ENCODE measurements around the gene REXO4. TPM values are rescaled to one million over a fixed set of nuclear protein-coding genes. Genes with fewer than 3 reads are reported as not detected.
A peak's percentile ranks its signal among the peaks of the same experiment; 100 is the strongest.

The REXO4 gene
- total RNA-seq, 4 donors from 2014 or later = 11.2 to 29.9 (median 18.1) TPM

DNA sequence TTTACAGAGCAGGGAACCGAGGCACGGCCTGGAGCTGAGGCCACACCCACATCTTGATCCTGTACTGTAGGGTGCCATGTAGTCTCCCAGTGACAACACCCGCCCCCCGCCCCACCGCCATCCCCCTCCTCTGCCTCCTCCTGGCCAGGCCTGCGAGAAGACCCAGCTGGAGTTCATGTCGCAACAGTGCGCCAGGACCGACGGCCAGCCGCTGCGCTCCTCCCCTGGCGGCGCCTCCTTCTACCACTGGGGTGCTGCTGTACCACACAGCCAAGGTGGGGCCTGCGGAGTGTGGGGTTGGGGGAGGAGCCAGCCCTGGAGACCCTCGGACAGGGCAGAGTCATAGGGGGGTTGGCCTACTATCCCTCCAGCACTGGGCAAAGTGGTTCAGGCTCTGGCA, 18.9 kb upstream of the REXO4 start:
- Histone ChIP-seq H3K27ac (no peak overlapping the region), H3K4me1 (no peaks in the 10 kb centered on the region), H3K36me3 (no peaks in the 10 kb centered on the region), H3K4me3 (no peak overlapping the region), H3K9me3 (no peaks in the 10 kb centered on the region), H3K27me3 (no peaks in the 10 kb centered on the region)
- TF ChIP-seq POLR2A (IDR thresholded peaks at IDR 0.05) (no peak), EP300 (IDR thresholded peaks at IDR 0.05) (no peak)
- TF ChIP-seq, protein P1, sequence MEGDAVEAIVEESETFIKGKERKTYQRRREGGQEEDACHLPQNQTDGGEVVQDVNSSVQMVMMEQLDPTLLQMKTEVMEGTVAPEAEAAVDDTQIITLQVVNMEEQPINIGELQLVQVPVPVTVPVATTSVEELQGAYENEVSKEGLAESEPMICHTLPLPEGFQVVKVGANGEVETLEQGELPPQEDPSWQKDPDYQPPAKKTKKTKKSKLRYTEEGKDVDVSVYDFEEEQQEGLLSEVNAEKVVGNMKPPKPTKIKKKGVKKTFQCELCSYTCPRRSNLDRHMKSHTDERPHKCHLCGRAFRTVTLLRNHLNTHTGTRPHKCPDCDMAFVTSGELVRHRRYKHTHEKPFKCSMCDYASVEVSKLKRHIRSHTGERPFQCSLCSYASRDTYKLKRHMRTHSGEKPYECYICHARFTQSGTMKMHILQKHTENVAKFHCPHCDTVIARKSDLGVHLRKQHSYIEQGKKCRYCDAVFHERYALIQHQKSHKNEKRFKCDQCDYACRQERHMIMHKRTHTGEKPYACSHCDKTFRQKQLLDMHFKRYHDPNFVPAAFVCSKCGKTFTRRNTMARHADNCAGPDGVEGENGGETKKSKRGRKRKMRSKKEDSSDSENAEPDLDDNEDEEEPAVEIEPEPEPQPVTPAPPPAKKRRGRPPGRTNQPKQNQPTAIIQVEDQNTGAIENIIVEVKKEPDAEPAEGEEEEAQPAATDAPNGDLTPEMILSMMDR (IDR thresholded peaks at IDR 0.05) = no peak
- WGBS, 2 donors (ENCODE audit: low coverage in 1 of 2) = no CpG with 5 or more reads among the region's 16 CpGs
- no peak for ATAC-seq

GRCh38 chr9:133433351-133433843, 15.6 kb upstream of the REXO4 start:
- Histone ChIP-seq H3K4me3 (no peak overlapping the region), H3K4me1 (peaks cover 0 to 14% (median under 1%) of the 10 kb centered on the region in 3 donors), H3K9me3 (no peaks in the 10 kb centered on the region), H3K36me3 (no peaks in the 10 kb centered on the region), H3K27me3 (peaks cover 20% of the 10 kb centered on the region), H3K27ac (no peak overlapping the region)
- WGBS, 2 donors (ENCODE audit: low coverage in 1 of 2) = 69 to 82% methylated on average over 2 to 3 of the region's 11 CpGs
- no peak for ATAC-seq
- no peak for TF ChIP-seq POLR2A (IDR thresholded peaks at IDR 0.05)
- TF ChIP-seq EP300 (IDR thresholded peaks at IDR 0.05) = no peak
- TF ChIP-seq, protein P1 (IDR thresholded peaks at IDR 0.05) = no peak
- TF ChIP-seq POLR2AphosphoS5 (IDR thresholded peaks at IDR 0.05) = no peak

DNA sequence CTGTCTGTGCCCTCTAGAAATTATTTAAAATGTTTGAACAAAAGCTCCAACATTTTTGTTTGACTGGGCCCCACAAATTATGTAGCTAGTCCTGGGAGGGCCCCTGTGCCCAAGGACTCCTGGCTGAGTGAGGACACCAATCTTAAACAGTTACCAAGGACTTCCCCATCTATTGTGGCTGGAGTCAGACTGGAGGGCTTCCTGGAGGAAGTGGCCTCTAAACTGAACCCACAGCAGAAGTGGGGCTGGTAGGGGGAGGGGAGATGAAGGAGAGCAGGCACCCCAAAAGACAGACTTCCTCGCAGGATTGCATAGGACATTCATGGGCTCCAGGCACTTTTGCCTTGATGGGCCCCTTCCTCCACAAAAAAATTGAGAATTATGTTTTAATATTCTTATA, 12.4 kb upstream of the REXO4 start:
- ATAC-seq = no peak
- peaks cover 0 to 19% (median 3%) of the 10 kb centered on the region in 3 donors for H3K4me1 ChIP-seq
- 100% methylated on average over 1 of the region's 1 CpG for WGBS, 2 donors (ENCODE audit: low coverage in 1 of 2)
- H3K4me3 ChIP-seq = no peak overlapping the region
- H3K36me3 ChIP-seq = peaks cover 0 to 6% of the 10 kb centered on the region in 2 donors
- no peaks in the 10 kb centered on the region for H3K9me3 ChIP-seq
- TF ChIP-seq POLR2AphosphoS5 (IDR thresholded peaks at IDR 0.05) (no peak), POLR2A (IDR thresholded peaks at IDR 0.05) (no peak), EP300 (IDR thresholded peaks at IDR 0.05) (no peak)
- TF ChIP-seq, protein P1 (IDR thresholded peaks at IDR 0.05) = no peak
- peaks cover 48% of the 10 kb centered on the region for H3K27me3 ChIP-seq
- H3K27ac ChIP-seq = no peak overlapping the region

DNA sequence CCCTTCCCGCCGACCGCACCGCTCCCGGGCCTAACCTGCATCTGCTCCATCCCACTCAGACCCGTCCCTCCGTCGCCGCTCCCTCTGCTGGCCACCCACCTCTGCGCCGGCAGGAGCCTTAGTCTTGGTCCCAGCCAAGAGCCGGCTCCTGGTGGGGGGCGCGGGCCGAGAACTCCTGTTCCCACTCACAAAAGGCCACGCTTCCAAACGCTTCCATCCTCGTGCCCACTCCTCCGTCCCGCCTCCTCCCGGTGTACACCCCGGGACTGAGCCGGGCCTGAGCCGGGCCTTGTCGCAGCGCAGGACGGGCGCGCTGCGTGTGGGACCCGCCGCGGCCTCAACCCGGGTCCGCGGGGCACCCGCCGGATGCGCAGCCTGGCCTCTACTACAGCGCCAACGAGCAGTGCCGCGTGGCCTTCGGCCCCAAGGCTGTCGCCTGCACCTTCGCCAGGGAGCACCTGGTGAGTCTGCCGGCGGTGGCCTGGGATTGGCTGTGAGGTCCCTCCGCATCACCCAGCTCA, 11.9 kb upstream of the REXO4 start:
- TF ChIP-seq EP300 (IDR thresholded peaks at IDR 0.05) = no peak
- TF ChIP-seq, protein P1 (IDR thresholded peaks at IDR 0.05) = peak in 1 of 4 experiments; percentile 42
- H3K36me3 ChIP-seq = peaks cover 0 to 7% of the 10 kb centered on the region in 2 donors
- H3K4me1 ChIP-seq = peaks cover 0 to 19% (median 3%) of the 10 kb centered on the region in 3 donors
- no peak overlapping the region for H3K27ac ChIP-seq
- ATAC-seq = peak; percentile 41
- 0% methylated on average over 1 of the region's 49 CpGs; no CpG with 5 or more reads in 1 of the 2 donors for WGBS, 2 donors (ENCODE audit: low coverage in 1 of 2)
- H3K4me3 ChIP-seq = peak overlapping the region in 1 of 2 donors; percentile 44
- H3K9me3 ChIP-seq = no peaks in the 10 kb centered on the region
- peaks cover 54% of the 10 kb centered on the region for H3K27me3 ChIP-seq

- peak overlapping the region in 1 of 2 donors; percentile 44 for H3K4me3 ChIP-seq
- H3K27me3 ChIP-seq = peaks cover 59% of the 10 kb centered on the region
- no peak for TF ChIP-seq POLR2A (IDR thresholded peaks at IDR 0.05)
- TF ChIP-seq POLR2AphosphoS5 (IDR thresholded peaks at IDR 0.05) = no peak
- no peak for TF ChIP-seq EP300 (IDR thresholded peaks at IDR 0.05)
- TF ChIP-seq, protein P1 (IDR thresholded peaks at IDR 0.05) = no peak
- no peak for ATAC-seq
- H3K27ac ChIP-seq = no peak overlapping the region
- WGBS, 2 donors (ENCODE audit: low coverage in 1 of 2) = 0% methylated on average over 2 of the region's 18 CpGs; no CpG with 5 or more reads in 1 of the 2 donors
- H3K4me1 ChIP-seq = peaks cover 0 to 19% (median 3%) of the 10 kb centered on the region in 3 donors
- peaks cover 0 to 12% of the 10 kb centered on the region in 2 donors for H3K36me3 ChIP-seq
- H3K9me3 ChIP-seq = no peaks in the 10 kb centered on the region
These were observed 11.4 kb upstream of the REXO4 start for GRCh38 chr9:133429214-133429613.

Measured in gastroesophageal sphincter (tissue), 4 donors.